CD4-positive, alpha-beta T cell (primary cell): ENCODE data around the gene OAS3. TPM values are rescaled to one million over a fixed set of nuclear protein-coding genes. Genes with fewer than 3 reads are reported as not detected.

Experiments
- ATAC-seq: fragments of 200-7000 bp; cut with Tn5 transposase; one replicate; pipeline ENCODE4 v1.10.0; 2022; ENCODE audit warnings: mild to moderate bottlenecking; ENCODE audit not compliant: poor library complexity
- CTCF ChIA-PET: fragments of 350-600 bp; sonication (Branson Sonifier 250); formaldehyde crosslinking; loops from one replicate; lab custom pipeline; 2021; ENCODE audit warnings: antibody characterized with exemption, inconsistent platforms; lab: Charles Lee
- POLR2A ChIA-PET: fragments of 350-600 bp; sonication (Branson Sonifier 250); formaldehyde crosslinking; loops from one replicate; lab custom pipeline; 2021; ENCODE audit warnings: antibody characterized with exemption, inconsistent platforms; lab: Charles Lee
- DNase-seq, 14 experiments: peaks; one replicate each; pipeline ENCODE4 v3.0.0-alpha.2; 2013 to 2020; ENCODE audit warnings: mixed read lengths in 2 of 14
- H3K27ac ChIP-seq, 2 donors: one replicate each; pipeline versions ENCODE4 v1.5.1 to v1.7.0; 2013; ENCODE audit warnings: low read length in 2 of 2, low read depth in 1 of 2, mild to moderate bottlenecking in 1 of 2
- H3K27me3 ChIP-seq, 2 experiments: 1 replicate in 1 of 2; 2 replicates in 1 of 2; pipeline versions ENCODE4 v1.6.1 to v1.7.0; 2013; ENCODE audit warnings: low read length in 2 of 2, control low read depth in 1 of 2, mild to moderate bottlenecking in 1 of 2, moderate library complexity in 1 of 2; ENCODE audit not compliant: insufficient read depth in 2 of 2, control insufficient read depth in 1 of 2
- H3K36me3 ChIP-seq: one replicate; pipeline ENCODE4 v1.6.1; 2013; ENCODE audit warnings: low read length, control low read depth; ENCODE audit not compliant: insufficient read depth
- H3K4me1 ChIP-seq: one replicate; pipeline ENCODE4 v1.6.1; 2013; ENCODE audit warnings: low read length, control low read depth; ENCODE audit not compliant: insufficient read depth
- H3K4me3 ChIP-seq: one replicate; pipeline ENCODE4 v1.5.1; 2013; ENCODE audit warnings: mild to moderate bottlenecking, low read length, moderate library complexity
- H3K9me3 ChIP-seq, 2 experiments: 1 replicate in 1 of 2; 2 replicates in 1 of 2; pipeline versions ENCODE4 v1.6.1 to v1.7.0; 2013; ENCODE audit warnings: low read length in 2 of 2, mild to moderate bottlenecking in 2 of 2, control low read depth in 1 of 2, moderate library complexity in 1 of 2; ENCODE audit not compliant: control insufficient read depth in 1 of 2, insufficient read depth in 1 of 2
- H3K27ac Mint-ChIP-seq: one replicate; pipeline ENCODE4 v1.8.0; 2020; ENCODE audit warnings: mixed read lengths
- H3K27me3 Mint-ChIP-seq: one replicate; pipeline ENCODE4 v1.8.0; 2021; ENCODE audit warnings: mixed read lengths
- H3K36me3 Mint-ChIP-seq: one replicate; pipeline ENCODE4 v1.8.0; 2021; ENCODE audit warnings: low read depth, mixed read lengths
- H3K4me1 Mint-ChIP-seq: one replicate; pipeline ENCODE4 v1.8.0; 2021; ENCODE audit warnings: low read depth, mixed read lengths
- H3K4me3 Mint-ChIP-seq: one replicate; pipeline ENCODE4 v1.8.0; 2020; ENCODE audit warnings: mild to moderate bottlenecking, mixed read lengths
- H3K9me3 Mint-ChIP-seq: one replicate; pipeline ENCODE4 v1.8.0; 2020; ENCODE audit warnings: mixed read lengths
- CTCF ChIP-seq: fragments of 200-600 bp; IDR thresholded peaks from one replicate; pipeline ENCODE4 v1.8.0; 2022; ENCODE audit warnings: antibody characterized with exemption, mild to moderate bottlenecking
- intact Hi-C, 2 experiments: fragments of 100-400 bp; cut with DNase I in 1 of 2; cut with micrococcal nuclease in 1 of 2; formaldehyde crosslinking; loops; one replicate each; pipeline versions ENCODE4 v1.15.1 to v1.9.0; 2023 to 2025; cut with DNase I, micrococcal nuclease
- total RNA-seq, 174 experiments: library from RNA in 2 of 174; stranded (reverse) in 2 of 174; gene quantifications; one replicate each; pipeline ENCODE4 v1.2.3 and lab custom pipeline; 2021 to 2026

Gene OAS3
- total RNA-seq, 2 experiments from 2014 or later: 13.9 to 14.5 TPM

GRCh38 chr12:113006641-113007040, 68.4 kb downstream of the OAS3 start:
- Histone ChIP-seq H3K9me3 (peaks cover 0 to 14% of the 10 kb centered on the region in 2 experiments), H3K4me1 (no peaks in the 10 kb centered on the region), H3K27me3 (no peaks in the 10 kb centered on the region), H3K27ac (no peak overlapping the region), H3K4me3 (no peak overlapping the region), H3K36me3 (peaks cover 99% of the 10 kb centered on the region)
- POLR2A ChIA-PET: interaction anchor here (2.3 kb wide), 1 partner anchor 28 kb away, joined by 8 read pairs; the partner anchor contains the start of gene OAS2
- H3K4me1 Mint-ChIP-seq: no peaks in the 10 kb centered on the region
- H3K4me3 Mint-ChIP-seq: no peak overlapping the region
- DNase-seq (no peak), ATAC-seq (no peak)
- TF ChIP-seq CTCF: no peak
- no peaks in the 10 kb centered on the region for H3K9me3 Mint-ChIP-seq
- intact Hi-C loops: no loop called here
- no peak overlapping the region for H3K27ac Mint-ChIP-seq
- CTCF ChIA-PET: interaction anchor here (0.7 kb wide), 1 partner anchor 167 kb away, joined by 3 read pairs; no protein-coding TSS in a partner anchor
- H3K27me3 Mint-ChIP-seq: no peaks in the 10 kb centered on the region
- H3K36me3 Mint-ChIP-seq: peaks cover 97% of the 10 kb centered on the region

GRCh38 chr12:113007166-113007565, 68.9 kb downstream of the OAS3 start:
- H3K9me3 Mint-ChIP-seq: no peaks in the 10 kb centered on the region
- TF ChIP-seq CTCF: no peak
- H3K4me3 ChIP-seq: no peak overlapping the region
- no peaks in the 10 kb centered on the region for H3K4me1 ChIP-seq
- no peaks in the 10 kb centered on the region for H3K4me1 Mint-ChIP-seq
- H3K27ac Mint-ChIP-seq: no peak overlapping the region
- no peak overlapping the region for H3K27ac ChIP-seq
- POLR2A ChIA-PET: interaction anchor here (0.8 to 2.3 kb wide), 2 partner anchors 28 to 29 kb away, joined by 3 to 8 read pairs; partner anchors contain the start of gene OAS2
- intact Hi-C loops: no loop called here
- no peak for DNase-seq
- H3K27me3 Mint-ChIP-seq: no peaks in the 10 kb centered on the region
- CTCF ChIA-PET: interaction anchor here (0.7 to 1.0 kb wide), 2 partner anchors 19 to 167 kb away, joined by 3 read pairs; no protein-coding TSS in a partner anchor
- H3K27me3 ChIP-seq: no peaks in the 10 kb centered on the region
- H3K4me3 Mint-ChIP-seq: no peak overlapping the region
- H3K9me3 ChIP-seq: peaks cover 0 to 16% of the 10 kb centered on the region in 2 experiments
- H3K36me3 Mint-ChIP-seq: peaks cover 97% of the 10 kb centered on the region
- ATAC-seq: no peak
- peaks cover 96% of the 10 kb centered on the region for H3K36me3 ChIP-seq

DNA sequence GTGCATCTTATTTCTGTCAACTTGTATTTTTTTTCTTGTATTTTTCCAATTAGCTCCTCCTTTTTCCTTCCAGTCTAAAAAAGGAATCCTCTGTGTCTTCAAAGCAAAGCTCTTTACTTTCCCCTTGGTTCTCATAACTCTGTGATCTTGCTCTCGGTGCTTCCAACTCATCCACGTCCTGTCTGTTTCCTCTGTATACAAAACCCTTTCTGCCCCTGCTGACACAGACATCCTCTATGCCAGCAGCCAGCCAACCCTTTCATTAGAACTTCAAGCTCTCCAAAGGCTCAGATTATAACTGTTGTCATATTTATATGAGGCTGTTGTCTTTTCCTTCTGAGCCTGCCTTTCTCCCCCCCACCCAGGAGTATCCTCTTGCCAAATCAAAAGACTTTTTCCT, 72.4 kb downstream of the OAS3 start:
- peaks cover 73% of the 10 kb centered on the region for H3K36me3 Mint-ChIP-seq
- Histone ChIP-seq H3K9me3 (peaks cover 0 to 16% of the 10 kb centered on the region in 2 experiments), H3K27me3 (no peaks in the 10 kb centered on the region), H3K4me3 (no peak overlapping the region), H3K27ac (no peak overlapping the region), H3K36me3 (peaks cover 61% of the 10 kb centered on the region), H3K4me1 (no peaks in the 10 kb centered on the region)
- intact Hi-C loops: no loop called here
- ChIA-PET POLR2A (no interaction called here), CTCF (no interaction called here)
- no peak for DNase-seq
- H3K27me3 Mint-ChIP-seq: no peaks in the 10 kb centered on the region
- no peaks in the 10 kb centered on the region for H3K9me3 Mint-ChIP-seq
- no peaks in the 10 kb centered on the region for H3K4me1 Mint-ChIP-seq
- TF ChIP-seq CTCF: no peak
- no peak for ATAC-seq
- no peak overlapping the region for H3K4me3 Mint-ChIP-seq
- H3K27ac Mint-ChIP-seq: no peak overlapping the region
